Activated naive CD4-positive, alpha-beta T cell treated with anti-CD3 and anti-CD28 coated beads, Interleukin-2, amount 10 ng/mL, durations not matched to agents 7 days and 5 days (primary cell): ENCODE data around the gene RNU1-1.

Experiments used
- CTCF ChIA-PET: fragments of 350-600 bp; sonication (Branson Sonifier 250); formaldehyde crosslinking; loops from one replicate; lab custom pipeline; 2021; ENCODE audit warnings: antibody characterized with exemption; lab: Charles Lee
- DNase-seq: peaks from one replicate; pipeline ENCODE4 v3.0.0-alpha.2; 2020
- H3K27ac Mint-ChIP-seq: one replicate; pipeline ENCODE4 v1.8.0; 2021; ENCODE audit warnings: mild to moderate bottlenecking, moderate library complexity, mixed read lengths
- H3K27me3 Mint-ChIP-seq: one replicate; pipeline ENCODE4 v1.8.0; 2021; ENCODE audit warnings: mild to moderate bottlenecking, mixed read lengths
- H3K36me3 Mint-ChIP-seq: one replicate; pipeline ENCODE4 v1.8.0; 2021; ENCODE audit warnings: mixed read lengths
- H3K4me1 Mint-ChIP-seq: one replicate; pipeline ENCODE4 v1.8.0; 2021; ENCODE audit warnings: mixed read lengths
- H3K4me3 Mint-ChIP-seq: one replicate; pipeline ENCODE4 v1.8.0; 2021; ENCODE audit warnings: mild to moderate bottlenecking, moderate library complexity, mixed read lengths
- H3K9me3 Mint-ChIP-seq: one replicate; pipeline ENCODE4 v1.8.0; 2021; ENCODE audit warnings: mixed read lengths

The RNU1-1 gene

DNA sequence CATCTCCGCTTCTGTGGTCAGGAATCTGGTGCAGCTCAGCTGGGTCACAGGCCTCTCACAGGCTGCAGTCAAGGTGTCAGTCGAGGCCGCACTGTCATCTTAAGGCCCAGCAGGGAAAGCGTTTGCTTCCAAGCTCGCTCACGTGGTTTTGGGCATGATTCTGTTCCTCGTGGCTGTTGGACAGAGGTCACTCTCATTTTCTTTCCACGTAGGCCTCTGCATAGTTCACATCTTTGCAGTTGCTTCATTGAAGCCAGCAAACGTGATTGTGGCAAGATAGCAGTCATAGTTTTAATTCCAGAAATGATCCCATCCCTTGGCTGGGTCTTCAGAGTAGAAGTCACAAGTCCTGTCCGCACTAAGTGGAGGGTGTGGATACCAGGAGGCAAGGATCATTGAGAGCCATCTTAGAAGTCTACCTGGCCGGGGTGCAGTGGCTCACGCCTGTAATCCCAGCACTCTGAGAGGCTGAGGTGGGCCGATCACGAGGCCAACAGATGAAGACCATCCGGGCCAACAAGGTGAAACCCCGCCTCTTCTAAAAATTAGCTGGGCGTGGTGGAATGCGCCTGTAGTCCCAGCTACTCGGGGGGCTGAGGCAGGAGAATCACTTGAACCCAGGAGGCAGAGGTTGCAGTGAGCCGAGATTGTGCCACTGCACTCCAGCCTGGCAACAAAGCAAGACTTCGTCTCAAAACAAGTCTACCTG, 49.0 kb downstream of the RNU1-1 start:
- Mint-ChIP-seq H3K9me3 (no peaks in the 10 kb centered on the region), H3K27ac (no peak overlapping the region), H3K4me1 (no peaks in the 10 kb centered on the region), H3K27me3 (no peaks in the 10 kb centered on the region), H3K36me3 (peaks cover 37% of the 10 kb centered on the region), H3K4me3 (no peak overlapping the region)
- CTCF ChIA-PET, result no interaction called here
- DNase-seq, result no peak
